T47D (cell line): ENCODE measurements around the gene FAM114A1.
"Not testable (repeated sequence)": the region's sequence is repeated elsewhere in the genome, so short reads cannot be mapped to it uniquely, and the experiment has no call there.

ENCODE experiments used
- DNase-seq, 2 experiments: peaks; one replicate each; pipeline versions ENCODE4 v3.0.0 to v3.0.0-alpha.2; 2011 to 2012; ENCODE audit warnings: low read depth in 1 of 2, low spot score in 1 of 2
- JUND ChIP-seq: IDR thresholded peaks from 2 replicates; pipeline ENCODE4 v1.6.1; 2012; ENCODE audit warnings: low read depth
- in situ Hi-C: cut with HindIII; loops from 2 replicates; pipeline ENCODE4 v1.10.0; 2016; ENCODE audit warnings: low sequenced_read_pairs, low pct_unique_long_range_greater_than_20kb

The FAM114A1 gene

DNA sequence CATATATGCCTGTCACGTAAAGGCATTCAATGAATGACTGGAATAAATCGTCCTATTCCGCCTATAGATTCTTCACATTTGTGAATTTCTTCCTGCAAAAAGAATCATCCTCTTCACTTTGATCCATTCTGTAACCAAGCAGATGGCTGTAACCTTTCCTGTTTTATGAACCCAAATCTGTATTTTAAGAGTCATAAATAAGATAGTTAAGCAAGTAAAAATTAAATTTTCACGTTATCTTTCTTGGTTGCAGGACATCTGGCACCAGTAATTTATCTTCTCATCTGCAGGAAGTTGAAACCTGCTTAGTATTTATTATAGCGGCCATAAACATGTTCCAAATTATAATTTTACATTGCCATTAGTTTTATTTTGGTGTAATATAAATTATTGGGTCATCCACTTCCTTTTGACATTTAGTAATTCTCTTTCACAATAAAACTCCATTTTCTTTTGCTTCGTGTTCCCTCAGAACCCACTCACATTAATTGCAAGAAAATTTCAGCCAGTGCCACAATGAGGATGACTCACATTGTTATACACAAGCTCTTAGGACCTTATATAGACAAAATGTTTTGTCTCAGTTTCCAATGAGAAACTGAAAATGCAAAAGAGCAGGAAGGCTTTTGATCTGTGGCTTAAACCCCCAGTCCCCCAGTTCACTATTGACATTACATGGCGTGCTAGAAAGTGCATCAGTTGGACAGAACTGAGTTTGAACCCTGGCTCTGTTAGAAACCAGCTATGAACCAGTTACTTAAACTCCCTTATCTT is 113.5 kb downstream of the FAM114A1 start:
- no peak for DNase-seq
- in situ Hi-C loops, result no loop called here
- no peak for TF ChIP-seq JUND

DNA sequence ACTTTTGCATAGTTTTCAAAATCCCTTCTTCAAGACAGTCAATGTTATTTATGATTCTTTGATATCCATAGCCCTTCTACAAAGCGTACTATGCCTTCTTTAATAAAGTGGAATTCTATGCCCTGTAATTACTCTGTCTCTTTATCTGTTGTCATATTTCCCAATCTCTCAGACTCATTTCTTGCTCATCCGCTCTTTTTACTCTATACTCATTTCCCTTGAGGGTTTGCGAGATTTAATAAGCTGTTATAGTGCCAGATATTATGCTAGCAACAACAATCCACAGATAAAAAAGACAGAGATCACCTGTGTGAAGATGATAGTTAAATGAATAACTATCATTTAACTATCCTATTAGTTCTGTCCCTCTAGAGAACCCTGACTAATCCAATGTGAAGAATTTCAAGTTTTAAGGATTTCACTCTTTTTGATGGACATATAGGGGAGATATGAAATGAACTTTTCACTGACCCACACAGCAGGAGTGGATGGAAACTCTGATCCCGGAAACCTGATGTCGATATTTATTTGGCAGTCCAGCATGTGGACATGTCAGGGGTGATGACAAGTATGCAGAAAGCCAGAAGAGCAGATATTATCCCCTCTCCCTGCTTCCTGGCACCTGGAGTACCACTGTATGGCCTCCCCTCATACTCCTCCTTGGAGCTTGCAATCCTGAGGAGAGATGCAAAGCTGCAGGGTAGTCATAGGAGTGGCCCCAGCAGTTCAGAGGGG is 114.9 kb downstream of the FAM114A1 start:
- DNase-seq, result no peak
- in situ Hi-C loops, result no loop called here
- no peak for TF ChIP-seq JUND

DNA sequence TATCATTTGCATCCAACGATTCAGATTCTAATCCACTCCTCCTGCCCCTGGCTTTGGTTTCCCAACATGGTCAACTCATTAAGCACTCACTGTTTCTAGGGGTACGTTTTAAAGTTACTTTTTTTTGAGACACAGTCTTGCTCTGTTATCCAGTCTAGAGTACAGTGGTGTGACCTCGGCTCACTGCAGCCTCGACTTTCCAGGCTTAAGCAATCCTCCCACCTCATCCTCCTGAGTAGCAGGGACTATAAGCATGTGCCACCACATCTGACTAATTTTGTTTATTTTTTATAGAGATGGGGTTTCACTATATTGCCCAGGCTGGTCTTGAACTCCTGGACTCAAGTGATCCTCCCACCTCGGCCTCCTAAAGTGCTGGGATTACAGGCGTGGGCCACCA is 115.7 kb downstream of the FAM114A1 start:
- no peak for TF ChIP-seq JUND
- in situ Hi-C loops, result no loop called here
- DNase-seq, result no peak

DNA sequence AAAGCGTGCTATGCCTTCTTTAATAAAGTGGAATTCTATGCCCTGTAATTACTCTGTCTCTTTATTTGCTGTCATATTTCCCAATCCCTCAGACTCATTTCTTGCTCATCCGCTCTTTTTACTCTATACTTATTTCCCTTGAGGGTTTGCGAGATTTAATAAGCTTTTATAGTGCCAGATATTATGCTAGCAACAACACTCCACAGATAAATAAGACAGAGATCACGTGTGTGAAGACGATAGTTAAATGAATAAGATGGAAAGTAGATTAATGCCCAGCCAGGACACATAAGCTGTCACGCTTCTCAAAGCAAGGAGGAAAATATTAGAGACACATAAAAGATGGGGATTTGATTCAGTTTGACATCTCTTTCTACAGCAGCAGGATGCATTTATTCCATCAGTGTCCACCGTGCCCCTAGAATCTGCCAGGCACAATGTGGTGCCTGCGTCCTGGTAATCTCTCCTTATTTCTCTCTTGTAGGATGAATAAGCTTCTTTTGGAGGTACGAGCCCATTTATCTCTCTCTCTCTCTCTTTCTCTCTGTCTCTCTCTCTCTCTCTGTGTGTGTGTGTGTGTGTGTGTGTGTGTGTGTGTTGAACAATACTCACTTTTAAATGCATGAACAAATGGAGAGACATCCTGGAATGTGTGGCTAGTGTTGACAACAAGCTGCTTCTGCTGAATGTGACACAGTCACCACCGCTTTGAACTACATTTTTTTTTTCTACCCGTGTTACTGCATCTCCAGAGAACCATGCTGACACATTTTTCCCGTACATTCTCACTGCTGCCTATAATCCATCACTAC is 116.4 kb downstream of the FAM114A1 start:
- no peak for DNase-seq
- in situ Hi-C loops, result no loop called here
- no peak for TF ChIP-seq JUND

DNA sequence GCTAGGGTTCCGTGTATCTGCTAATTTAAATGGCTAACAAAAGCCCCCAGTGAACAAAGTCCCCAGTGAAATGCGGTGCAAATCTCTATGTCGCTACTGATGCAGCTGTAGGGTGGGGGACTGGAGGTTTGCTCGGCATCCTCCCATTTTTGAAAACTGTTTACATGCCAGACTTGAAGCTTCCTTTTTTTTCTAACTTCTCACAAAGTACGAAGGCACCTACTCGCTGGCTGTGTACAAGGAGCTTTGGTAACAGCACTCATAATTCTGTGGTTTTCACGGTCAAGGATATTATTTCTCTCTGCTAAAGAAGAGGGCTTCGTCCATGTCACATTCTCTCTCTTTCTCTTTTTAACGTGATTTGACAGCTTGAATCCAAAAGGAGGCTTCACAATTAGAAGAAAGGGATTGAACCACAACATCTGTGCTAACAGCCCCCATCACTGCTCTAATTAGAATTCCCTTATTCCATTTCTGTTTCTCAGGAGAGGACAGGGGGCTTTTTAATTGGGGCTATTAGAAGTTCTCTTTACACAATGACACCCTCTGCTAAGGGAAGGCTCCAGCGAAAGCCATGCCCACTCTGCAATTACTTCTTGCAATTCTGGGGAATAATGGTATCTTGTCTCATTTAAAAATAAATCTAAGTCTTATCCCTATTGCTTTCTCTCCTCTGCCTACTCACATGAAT is 117.9 kb downstream of the FAM114A1 start:
- in situ Hi-C loops, result no loop called here
- no peak for DNase-seq
- no peak for TF ChIP-seq JUND

DNA sequence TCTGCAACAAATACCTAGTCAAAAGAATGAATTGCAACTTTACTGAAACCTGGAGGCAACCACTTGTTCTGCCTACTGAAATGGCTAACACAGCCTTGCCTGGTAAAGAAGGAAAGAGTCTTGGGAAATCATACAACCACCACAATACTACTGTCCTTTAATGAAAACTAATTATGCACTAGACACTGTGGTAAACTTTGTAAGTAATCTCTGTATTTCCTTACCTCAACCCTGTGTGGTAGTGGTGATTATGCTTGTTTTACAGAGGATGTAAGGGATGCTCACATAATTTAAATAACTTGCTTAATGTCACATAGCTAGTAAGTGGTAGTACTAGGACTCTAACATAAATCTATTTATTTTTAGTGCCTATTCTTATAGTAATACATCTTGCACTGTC is 119.9 kb downstream of the FAM114A1 start:
- DNase-seq, result no peak
- no peak for TF ChIP-seq JUND
- in situ Hi-C loops, result no loop called here

DNA sequence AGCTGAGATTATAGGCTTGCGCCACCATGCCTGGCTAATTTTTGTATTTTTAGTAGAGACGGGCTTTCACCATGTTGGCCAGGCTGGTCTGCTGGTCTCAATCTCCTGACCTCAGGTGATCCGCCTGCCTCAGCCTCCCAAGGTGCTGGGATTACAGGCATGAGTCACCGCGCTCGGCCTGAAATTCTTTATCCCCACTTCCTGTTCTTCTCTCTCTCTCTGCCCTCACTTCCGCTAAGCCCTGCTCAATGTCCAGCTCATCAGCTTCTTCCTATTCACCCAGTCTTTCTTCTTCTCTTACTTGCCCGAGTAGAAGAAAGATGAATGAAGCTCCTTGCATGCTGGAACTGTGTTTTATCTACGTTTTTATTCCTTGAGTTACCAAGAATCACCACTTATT is 120.7 kb downstream of the FAM114A1 start:
- in situ Hi-C loops, DNase-seq: not testable (repeated sequence)

DNA sequence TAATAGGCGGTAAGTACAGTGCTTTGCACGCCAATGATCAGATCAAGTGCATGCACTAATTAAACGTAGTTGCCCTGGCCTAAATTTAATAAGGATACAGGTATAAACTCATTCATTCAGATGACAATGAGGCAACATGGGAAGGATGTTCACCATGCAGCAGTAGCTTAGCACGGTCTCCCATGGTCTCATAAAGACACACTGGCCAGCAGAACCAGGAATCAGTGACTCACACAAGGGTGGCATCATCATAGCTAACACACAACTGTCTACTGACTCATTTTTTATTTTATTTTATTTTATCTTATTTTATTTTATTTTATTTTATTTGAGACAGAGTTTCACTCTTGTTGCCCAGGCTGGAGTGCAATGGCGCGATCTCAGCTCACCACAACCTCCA is 121.9 kb downstream of the FAM114A1 start:
- DNase-seq, result no peak
- no peak for TF ChIP-seq JUND
- in situ Hi-C loops, result no loop called here

DNA sequence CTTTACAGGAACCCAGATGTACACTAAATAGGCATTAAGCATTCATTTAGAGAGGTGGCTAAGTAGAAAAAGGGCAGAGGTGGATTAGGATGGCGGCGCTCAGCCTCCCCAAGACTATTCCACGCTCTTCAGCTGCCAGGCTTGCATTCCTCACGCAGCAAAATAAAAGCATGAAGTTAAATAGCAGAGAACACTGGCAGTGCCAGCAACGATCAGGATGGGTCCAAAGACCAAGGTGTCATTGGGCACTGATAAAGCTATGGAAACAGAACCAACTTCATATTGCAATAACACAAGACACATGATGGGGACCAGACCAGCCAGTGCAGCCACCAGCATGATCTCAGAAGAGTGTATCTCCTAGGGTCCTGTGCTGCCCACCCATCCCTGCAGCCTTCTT is 122.6 kb downstream of the FAM114A1 start:
- no peak for DNase-seq
- in situ Hi-C loops, result no loop called here
- TF ChIP-seq JUND, result no peak

DNA sequence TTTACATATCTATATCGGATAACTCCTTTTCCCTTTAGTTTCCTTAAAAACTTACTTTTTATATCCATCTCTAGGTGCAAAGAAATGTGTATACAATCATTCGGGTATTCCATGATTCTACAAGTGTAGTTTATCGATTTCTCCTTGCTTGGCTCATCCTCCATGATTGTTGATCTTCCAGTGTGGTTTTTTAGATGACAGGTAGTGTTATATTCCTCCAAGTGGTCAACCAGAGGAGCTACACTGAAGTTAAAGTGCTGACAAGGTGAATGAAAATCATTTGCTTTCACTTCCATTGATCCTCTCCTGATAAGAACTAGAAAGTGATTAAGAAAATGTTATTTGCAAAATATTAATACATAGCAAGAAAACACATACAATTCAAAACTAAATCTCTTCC is 126.1 kb downstream of the FAM114A1 start:
- no peak for TF ChIP-seq JUND
- peak in 1 of 2 experiments; percentile 4 for DNase-seq

DNA sequence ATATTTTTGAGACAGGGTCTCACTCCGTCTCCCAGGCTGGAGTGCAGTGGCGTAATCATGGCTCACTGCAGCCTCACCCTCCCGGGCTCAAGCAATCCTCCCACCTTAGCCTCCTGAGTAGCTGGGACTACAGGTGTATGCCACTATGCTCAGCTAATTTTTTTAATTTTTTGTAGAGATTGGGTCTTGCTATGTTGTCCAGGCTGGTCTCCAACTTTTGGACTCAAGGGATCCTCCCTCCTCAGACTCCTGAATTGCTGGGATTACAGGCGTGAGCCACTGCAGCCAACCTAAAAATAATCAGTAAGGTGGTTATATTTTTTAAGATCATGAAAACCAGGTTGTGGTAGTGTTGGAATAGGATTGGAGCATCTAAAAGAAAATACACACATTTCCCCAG is 126.5 kb downstream of the FAM114A1 start:
- in situ Hi-C loops, result no loop called here
- TF ChIP-seq JUND, result no peak
- no peak for DNase-seq

More for the DNA sequence above, 126.1 kb downstream of the FAM114A1 start:
- in situ Hi-C loops, result no loop called here
